GM21619 (cell line): Measurements from ENCODE around the gene LRRC4.

Source experiments
- ATAC-seq: cut with Tn5 transposase; IDR thresholded peaks from one replicate; pipeline ENCODE4 v1.9.1; 2021; ENCODE audit not compliant: unreplicated experiment

The LRRC4 gene, protein sequence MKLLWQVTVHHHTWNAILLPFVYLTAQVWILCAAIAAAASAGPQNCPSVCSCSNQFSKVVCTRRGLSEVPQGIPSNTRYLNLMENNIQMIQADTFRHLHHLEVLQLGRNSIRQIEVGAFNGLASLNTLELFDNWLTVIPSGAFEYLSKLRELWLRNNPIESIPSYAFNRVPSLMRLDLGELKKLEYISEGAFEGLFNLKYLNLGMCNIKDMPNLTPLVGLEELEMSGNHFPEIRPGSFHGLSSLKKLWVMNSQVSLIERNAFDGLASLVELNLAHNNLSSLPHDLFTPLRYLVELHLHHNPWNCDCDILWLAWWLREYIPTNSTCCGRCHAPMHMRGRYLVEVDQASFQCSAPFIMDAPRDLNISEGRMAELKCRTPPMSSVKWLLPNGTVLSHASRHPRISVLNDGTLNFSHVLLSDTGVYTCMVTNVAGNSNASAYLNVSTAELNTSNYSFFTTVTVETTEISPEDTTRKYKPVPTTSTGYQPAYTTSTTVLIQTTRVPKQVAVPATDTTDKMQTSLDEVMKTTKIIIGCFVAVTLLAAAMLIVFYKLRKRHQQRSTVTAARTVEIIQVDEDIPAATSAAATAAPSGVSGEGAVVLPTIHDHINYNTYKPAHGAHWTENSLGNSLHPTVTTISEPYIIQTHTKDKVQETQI

GRCh38 chr7:128030654-128031611, at the start of gene LRRC4:
LRRC4 (minus strand) TSS chr7:128031437; CDS start chr7:128030640, 797 bp downstream.
- ATAC-seq: peak; percentile 35

DNA sequence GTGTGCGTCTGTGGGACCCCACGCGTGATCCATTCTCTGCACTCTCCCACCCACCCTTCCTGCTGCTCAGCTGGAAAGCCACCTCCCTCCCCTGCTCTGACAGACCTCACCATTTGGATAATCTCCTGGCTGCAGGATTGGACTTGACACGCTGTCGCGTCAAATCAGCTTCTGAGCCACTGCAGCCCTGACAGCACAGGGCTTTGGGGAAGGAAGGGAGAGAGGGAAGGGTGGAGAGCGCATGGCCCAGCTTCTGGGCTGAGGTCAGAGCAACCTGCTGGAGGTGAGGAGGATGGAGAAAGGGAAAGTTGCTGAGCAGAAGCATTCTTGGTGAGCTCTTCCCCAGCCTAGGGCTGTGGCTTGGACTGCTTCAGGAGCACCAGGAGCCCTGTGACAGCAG, 48.9 kb upstream of the LRRC4 start:
- no peak for ATAC-seq

DNA sequence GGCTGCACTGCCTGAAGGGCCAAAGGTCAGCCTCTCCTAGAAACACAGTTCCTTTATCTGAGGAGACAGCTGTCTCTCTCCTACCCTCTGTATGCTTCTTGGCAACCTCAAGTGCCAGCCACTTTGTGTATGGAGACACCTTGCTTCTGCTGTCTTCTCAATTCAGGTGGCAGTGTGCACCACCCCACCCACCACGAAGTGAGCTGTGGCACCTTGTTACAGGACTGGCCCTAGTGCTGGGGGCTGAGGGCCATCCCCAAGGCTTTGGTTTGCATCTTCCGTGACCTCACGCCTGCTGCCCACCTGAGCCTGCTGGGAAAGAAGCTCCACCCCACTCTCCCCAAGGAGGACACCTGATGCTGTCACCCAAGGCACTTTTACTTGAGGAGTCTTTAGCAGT, 47.1 kb upstream of the LRRC4 start:
- no peak for ATAC-seq

DNA sequence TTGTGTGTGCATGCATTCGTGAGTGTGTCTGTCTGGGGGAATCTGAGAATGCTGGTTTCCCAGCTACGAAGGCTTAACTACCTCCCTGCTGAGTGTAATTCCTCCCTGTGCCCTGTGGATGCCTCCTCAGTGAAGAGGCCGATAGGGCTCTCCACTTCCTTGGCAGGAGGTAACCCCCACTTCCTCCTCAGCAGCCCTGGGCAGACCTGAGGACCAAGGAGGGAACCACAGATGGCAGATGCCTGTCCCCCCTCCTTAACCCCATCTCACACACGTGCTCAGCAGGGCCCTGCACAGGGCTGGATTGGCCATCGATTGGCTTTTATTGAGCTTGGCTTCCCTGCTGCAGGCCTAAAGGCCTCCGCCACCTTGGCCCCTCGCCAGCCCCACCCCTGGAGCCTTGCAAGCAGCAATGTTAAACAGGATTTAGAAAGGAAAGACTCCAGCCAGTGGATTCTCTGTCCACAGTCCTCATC, 45.6 kb upstream of the LRRC4 start:
- ATAC-seq: no peak

- ATAC-seq: no peak
Measured at GRCh38 chr7:128076196-128076795, 45.1 kb upstream of the LRRC4 start.

DNA sequence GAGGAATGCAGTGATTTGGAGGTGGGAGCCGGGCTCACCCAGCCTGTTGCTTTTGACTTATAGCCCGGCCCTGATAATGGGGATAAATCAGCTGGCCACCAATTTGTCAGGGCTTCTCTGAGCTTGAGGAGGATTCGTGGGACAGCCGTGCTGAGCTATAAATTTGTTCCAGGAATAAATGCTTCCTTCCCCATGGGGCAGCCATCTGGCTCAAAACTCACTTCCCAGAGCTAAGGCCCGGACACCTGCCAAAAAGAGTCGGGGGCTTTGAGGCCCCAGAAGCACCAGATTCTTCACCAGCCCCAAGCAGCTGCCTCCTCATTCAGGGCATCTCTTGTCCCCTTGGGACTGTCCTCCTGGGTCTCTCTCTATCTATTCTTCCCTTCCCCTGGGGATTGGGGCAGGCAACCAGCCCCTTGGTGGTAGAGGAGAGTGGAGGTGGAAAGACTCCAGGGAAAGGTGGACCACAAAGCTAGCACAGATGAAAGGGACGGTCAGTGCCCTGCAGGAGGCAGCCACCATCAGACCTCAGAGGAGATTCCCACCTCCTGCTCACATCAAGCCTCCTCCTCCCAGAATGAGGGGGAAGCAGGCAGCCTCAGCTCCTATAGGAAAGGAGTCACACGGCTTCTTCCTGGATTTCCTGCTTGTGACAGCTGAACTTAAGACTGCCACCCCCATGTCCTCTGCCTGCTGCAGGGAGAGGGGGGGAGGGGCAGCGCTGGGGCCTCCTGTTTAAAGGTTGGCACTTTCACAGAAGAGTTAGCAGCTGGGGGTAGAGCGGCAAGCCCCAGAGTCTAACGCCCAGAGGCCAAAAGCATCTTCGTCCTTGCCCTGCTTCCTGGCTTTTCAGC, 44.2 kb upstream of the LRRC4 start:
- ATAC-seq: no peak

DNA sequence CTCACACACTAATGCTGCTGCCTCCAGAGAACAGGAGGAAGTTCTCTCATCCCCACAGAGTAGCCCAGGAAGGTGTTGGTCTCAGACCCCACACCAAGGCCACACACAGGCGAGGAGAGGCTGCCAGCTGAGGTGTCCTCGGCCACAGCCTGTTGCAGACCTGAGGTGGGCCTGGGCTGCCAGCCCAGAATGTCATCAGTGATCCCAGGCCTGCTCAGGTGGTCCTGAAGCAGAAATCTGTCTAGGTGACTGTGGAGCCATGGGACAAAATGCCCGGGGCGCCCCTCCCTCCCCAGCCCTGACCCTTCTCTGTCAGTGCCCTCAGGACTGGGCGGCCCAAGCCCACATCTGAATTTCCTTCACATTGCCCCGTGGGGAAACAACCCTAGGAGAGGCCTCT, 43.5 kb upstream of the LRRC4 start:
- no peak for ATAC-seq

DNA sequence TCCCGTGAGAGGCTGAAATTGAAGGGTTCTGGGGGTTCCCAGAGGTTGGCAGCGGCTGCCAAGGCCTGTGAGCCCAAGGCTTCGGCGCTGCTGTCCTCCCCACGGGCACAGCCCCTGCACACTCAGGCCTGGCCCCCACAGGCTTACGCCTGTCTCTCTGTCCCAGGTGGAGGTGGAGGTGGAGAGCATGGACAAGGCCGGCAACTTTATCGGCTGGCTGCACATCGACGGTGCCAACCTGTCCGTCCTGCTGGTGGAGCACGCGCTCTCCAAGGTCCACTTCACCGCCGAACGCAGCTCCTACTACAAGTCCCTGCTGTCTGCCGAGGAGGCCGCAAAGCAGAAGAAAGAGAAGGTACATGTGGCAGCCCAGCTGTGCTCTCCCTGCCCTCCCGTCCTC, 43.1 kb upstream of the LRRC4 start:
- ATAC-seq: no peak

- no peak for ATAC-seq
Measured at GRCh38 chr7:128073671-128074310, 42.6 kb upstream of the LRRC4 start.

DNA sequence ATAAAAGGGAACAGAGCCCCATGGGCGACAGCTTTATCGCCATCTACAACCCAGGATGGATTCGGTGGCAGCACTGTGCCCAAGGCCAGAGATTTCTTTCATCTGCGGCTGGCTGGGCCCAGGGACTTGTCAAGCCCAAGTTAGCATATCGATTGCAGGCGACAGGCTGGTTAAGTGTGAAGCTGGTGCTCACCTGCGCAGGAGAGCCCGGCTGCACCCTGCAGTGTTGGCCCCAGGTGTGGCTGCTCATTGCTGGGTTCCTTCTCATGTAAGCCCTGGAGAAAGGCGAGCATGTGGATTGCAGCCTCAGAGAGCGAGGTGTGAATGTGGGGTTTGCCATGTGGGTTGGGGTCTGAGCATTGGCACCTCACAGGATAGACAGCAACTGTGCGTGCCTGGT, 40.6 kb upstream of the LRRC4 start:
- no peak for ATAC-seq

- no peak for ATAC-seq
Measured at GRCh38 chr7:128071376-128071775, 40.1 kb upstream of the LRRC4 start.

- ATAC-seq: no peak
Measured at GRCh38 chr7:128069373-128070364, 38.4 kb upstream of the LRRC4 start.

DNA sequence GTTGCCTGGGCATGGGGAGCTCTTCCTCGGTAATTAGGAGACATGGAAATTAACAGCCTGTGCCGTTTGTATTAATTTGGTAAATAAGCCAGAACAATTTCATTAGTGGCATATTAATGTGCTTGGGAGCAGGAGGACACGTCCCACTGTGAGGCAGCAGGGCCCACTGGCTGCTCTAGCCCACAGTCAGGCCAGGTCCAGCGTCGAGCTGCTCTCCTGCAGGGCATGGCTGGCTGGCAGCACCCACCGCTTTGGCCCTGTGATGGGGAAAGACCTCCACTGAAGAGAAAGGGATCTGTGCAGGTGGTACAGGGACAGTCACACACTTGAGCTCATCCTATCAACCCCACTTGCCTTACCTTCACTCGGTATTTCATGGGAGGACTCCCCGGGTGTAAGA, 37.5 kb upstream of the LRRC4 start:
- ATAC-seq: no peak

DNA sequence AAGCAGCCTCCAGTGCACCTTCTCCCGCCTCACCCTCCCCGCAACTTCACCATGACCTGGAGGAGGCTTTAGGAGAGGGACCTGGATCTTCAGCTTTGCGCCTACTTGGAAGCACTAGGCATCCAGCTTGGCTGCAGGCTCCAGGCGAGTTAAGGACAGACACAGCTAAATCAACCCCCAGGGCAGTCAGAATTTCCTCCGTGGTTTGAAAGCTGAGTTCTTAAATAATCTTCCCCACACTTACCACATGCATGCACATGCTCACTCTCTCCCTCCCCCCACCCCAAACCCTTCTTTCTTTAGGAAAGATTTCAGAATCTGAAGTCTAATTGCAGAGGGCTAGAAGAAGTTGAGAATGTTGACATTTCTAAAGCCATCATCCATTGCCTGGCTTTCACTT, 36.7 kb upstream of the LRRC4 start:
- no peak for ATAC-seq

DNA sequence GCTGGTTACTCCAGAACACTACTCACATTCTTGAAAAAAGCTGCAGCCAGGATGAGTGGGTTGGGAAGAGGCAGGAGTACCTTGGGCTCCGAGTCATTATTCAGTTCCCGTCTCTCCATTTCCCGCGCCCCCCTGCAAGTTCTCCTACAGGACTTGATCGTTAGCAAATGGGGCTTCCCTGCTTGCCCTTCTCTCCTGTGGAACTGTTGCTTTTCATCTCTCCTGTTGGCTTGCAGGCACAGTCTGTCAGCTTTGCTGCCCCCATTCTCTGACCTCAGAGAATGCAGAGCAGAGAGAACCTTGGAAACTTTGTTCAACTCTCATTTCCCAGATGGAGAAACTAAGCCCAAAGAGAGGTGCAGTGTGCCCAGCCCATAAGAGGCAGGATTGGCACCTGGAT, 35.6 kb upstream of the LRRC4 start:
- ATAC-seq: no peak

DNA sequence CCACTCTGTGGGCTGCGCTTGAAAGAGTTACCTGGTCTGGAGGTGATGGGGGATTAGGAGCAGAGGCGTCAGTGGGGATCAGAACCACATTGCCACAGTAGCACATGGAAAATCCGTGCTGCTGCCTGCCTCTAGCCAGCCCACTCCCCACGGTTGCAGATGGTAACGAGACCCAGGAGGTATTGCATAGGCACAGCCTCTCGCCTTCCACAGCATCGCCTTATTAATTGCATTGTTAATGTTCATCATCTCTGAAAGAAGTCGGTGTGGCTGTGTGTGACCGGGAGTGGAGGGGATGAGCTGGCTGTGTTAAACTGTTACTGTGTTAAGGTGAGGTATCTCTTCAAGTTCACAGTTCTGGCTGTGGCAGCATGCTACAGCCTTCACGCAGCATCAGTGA, 35.2 kb upstream of the LRRC4 start:
- no peak for ATAC-seq

GRCh38 chr7:128065872-128066271, 34.6 kb upstream of the LRRC4 start:
- no peak for ATAC-seq

DNA sequence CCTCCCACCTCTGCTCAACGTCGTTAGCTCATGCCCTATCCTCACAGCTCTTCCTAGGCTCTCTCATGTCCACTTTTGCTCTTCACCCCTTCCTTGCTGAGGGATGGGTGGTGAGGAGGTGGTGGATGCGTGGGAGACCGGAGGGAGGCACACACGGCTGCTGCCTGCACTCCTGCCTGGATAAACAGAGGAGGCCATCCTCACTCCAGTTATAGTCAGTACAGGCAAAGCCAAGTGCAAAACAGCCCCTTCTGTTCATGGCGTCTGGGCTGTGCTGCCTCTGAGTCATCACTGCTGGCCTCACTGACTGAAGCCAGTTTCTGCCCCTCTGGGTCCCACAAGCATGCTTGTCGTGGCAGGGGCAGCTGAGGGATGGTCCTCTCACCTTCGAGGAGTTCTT, 31.9 kb upstream of the LRRC4 start:
- no peak for ATAC-seq
